Measurements from ENCODE around the gene AXIN2. TPM values are rescaled to one million over a fixed set of nuclear protein-coding genes. Genes with fewer than 3 reads are reported as not detected.

Gene AXIN2
- total RNA-seq, 1 experiment from 2014 or later = 10.7 TPM

GRCh38 chr17:65595071-65595656 lies 33.7 kb upstream of the AXIN2 start:
- Histone ChIP-seq H3K27ac (ENCODE audit: low read depth, low read length, poor library complexity, severe bottlenecking) (no peak overlapping the region), H3K27me3 (replicated peaks; ENCODE audit: insufficient read depth, low read depth, low read length, poor library complexity) (no peaks in the 10 kb centered on the region), H3K4me1 (ENCODE audit: insufficient read depth, low read length, poor library complexity, severe bottlenecking) (peaks cover 9% of the 10 kb centered on the region), H3K4me3 (ENCODE audit: low read depth, low read length, poor library complexity, severe bottlenecking) (no peak overlapping the region), H3K36me3 (ENCODE audit: insufficient read depth, low read length, poor library complexity, severe bottlenecking) (no peaks in the 10 kb centered on the region), H3K9me3 (ENCODE audit: low read depth, low read length, poor library complexity, severe bottlenecking) (no peaks in the 10 kb centered on the region)
- no peak for TF ChIP-seq EZH2 (IDR thresholded peaks at IDR 0.05; ENCODE audit: borderline replicate concordance, low read depth, low read length, poor library complexity, severe bottlenecking)
- TF ChIP-seq, protein P1, sequence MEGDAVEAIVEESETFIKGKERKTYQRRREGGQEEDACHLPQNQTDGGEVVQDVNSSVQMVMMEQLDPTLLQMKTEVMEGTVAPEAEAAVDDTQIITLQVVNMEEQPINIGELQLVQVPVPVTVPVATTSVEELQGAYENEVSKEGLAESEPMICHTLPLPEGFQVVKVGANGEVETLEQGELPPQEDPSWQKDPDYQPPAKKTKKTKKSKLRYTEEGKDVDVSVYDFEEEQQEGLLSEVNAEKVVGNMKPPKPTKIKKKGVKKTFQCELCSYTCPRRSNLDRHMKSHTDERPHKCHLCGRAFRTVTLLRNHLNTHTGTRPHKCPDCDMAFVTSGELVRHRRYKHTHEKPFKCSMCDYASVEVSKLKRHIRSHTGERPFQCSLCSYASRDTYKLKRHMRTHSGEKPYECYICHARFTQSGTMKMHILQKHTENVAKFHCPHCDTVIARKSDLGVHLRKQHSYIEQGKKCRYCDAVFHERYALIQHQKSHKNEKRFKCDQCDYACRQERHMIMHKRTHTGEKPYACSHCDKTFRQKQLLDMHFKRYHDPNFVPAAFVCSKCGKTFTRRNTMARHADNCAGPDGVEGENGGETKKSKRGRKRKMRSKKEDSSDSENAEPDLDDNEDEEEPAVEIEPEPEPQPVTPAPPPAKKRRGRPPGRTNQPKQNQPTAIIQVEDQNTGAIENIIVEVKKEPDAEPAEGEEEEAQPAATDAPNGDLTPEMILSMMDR (conservative IDR thresholded peaks at IDR 0.05; ENCODE audit: low read depth, low read length) = no peak
- BruUV-seq (replicated peaks) = no TSS peak
- intact Hi-C loops (cut with micrococcal nuclease; ENCODE audit: unreplicated experiment) = no loop called here
- ChIA-PET POLR2A (ENCODE audit: low non-redundant PET) (no interaction called here), CTCF (no interaction called here)
- DNase-seq (ENCODE audit: low spot score) = no peak

DNA sequence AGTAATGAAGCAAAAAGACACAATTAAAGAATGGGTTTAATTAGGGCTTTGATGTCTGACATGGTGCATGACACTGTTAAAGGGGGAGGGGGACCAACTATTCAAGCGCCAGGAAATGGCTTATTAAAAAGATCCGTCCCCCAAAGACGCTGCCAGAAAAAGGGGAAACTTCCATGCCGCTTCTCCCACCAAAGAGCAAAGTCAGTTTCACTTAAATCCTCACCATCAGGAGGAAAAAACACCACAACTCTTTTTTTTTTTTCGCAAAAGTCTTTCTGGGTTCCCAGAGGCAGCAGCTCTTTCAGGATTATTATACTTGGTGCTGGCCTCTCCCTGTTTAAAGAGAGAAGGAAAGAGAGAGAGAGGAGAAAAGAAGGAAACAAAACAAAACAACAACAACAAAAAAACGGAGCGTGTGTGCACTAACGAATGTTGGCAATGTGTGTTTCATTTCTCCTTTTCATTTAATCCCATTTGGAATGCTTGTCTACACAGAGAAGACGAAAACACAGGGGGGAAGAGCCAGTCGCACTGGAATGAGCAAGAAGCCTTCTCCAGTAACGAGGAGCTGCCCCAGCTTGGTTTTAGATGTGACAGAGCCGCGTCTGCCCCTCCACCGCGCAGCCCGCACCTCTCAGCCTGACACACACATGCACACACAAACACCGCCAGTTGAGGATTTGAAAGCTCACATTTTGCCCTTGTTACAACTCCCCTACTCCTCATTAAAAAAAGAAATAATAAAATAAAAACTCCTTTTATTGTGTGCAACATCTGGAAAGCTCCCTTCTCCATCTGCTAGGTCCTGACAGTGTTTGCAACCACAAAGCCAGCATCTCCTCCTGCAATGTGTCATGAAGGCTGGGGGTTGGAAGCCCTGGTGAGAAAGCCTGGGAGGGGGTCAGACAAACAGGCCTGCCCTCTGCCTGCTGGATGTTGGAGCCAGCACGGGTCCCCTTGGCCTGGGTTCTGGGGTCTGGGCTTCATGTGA lies 32.7 kb upstream of the AXIN2 start:
- no peaks in the 10 kb centered on the region for H3K9me3 ChIP-seq (ENCODE audit: low read depth, low read length, poor library complexity, severe bottlenecking)
- ChIA-PET CTCF (no interaction called here), POLR2A (ENCODE audit: low non-redundant PET) (interaction anchor here (0.6 kb wide), 1 partner anchor 531 kb away, joined by 3 read pairs; no protein-coding TSS in a partner anchor)
- BruUV-seq (replicated peaks) = no TSS peak
- H3K27me3 ChIP-seq (replicated peaks; ENCODE audit: insufficient read depth, low read depth, low read length, poor library complexity) = no peaks in the 10 kb centered on the region
- DNase-seq (ENCODE audit: low spot score) = peak; percentile 38
- peak overlapping the region; percentile 18 for H3K4me3 ChIP-seq (ENCODE audit: low read depth, low read length, poor library complexity, severe bottlenecking)
- peak overlapping the region; percentile 61 for H3K27ac ChIP-seq (ENCODE audit: low read depth, low read length, poor library complexity, severe bottlenecking)
- TF ChIP-seq, protein P1 (conservative IDR thresholded peaks at IDR 0.05; ENCODE audit: low read depth, low read length) = no peak
- no peak for TF ChIP-seq EZH2 (IDR thresholded peaks at IDR 0.05; ENCODE audit: borderline replicate concordance, low read depth, low read length, poor library complexity, severe bottlenecking)
- intact Hi-C loops (cut with micrococcal nuclease; ENCODE audit: unreplicated experiment) = no loop called here
- peaks cover 9% of the 10 kb centered on the region for H3K4me1 ChIP-seq (ENCODE audit: insufficient read depth, low read length, poor library complexity, severe bottlenecking)
- H3K36me3 ChIP-seq (ENCODE audit: insufficient read depth, low read length, poor library complexity, severe bottlenecking) = no peaks in the 10 kb centered on the region

DNA sequence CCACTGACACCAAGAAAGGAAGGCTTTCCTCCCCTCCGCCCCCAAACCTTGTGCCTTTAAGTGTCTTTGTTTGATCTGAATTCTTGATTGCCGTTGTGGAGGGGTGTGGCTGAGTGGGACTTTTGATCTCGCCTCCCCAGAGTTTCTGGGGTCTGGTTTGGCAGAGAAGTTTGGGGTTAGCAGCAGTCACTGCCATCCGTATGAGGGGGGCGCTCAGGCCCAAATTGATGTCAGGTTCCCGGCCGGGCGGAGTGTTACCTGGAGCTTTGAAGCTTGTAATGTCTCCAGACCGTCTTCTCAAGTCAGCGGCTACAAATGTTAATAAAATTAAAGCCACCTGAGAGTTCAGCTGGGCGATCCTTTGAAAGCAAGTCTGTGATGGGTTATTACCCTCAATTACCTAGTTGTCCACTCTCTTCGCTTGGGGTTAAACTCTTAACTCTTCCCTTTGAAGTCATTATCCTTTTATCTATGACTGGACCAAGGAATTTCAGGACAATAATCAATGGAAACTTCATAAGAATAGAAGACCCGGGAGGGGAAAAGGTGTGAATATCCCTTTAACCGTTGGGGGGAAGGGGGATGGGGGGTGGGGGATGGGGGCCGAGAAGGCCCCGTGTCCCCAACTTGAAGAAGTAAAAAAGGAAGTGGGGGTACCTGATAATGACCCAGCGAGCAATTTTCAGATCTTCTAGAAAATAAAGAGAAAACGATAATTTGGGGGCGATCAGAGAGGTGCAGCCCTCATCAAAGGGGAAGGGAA lies 31.8 kb upstream of the AXIN2 start:
- no peak for DNase-seq (ENCODE audit: low spot score)
- Histone ChIP-seq H3K4me1 (ENCODE audit: insufficient read depth, low read length, poor library complexity, severe bottlenecking) (peaks cover 9% of the 10 kb centered on the region), H3K27me3 (replicated peaks; ENCODE audit: insufficient read depth, low read depth, low read length, poor library complexity) (no peaks in the 10 kb centered on the region), H3K4me3 (ENCODE audit: low read depth, low read length, poor library complexity, severe bottlenecking) (no peak overlapping the region), H3K27ac (ENCODE audit: low read depth, low read length, poor library complexity, severe bottlenecking) (no peak overlapping the region), H3K9me3 (ENCODE audit: low read depth, low read length, poor library complexity, severe bottlenecking) (no peaks in the 10 kb centered on the region), H3K36me3 (ENCODE audit: insufficient read depth, low read length, poor library complexity, severe bottlenecking) (no peaks in the 10 kb centered on the region)
- POLR2A ChIA-PET (ENCODE audit: low non-redundant PET) = interaction anchor here (0.6 kb wide), 1 partner anchor 530 kb away, joined by 3 read pairs; no protein-coding TSS in a partner anchor
- TF ChIP-seq, protein P1 (conservative IDR thresholded peaks at IDR 0.05; ENCODE audit: low read depth, low read length) = no peak
- TF ChIP-seq EZH2 (IDR thresholded peaks at IDR 0.05; ENCODE audit: borderline replicate concordance, low read depth, low read length, poor library complexity, severe bottlenecking) = no peak
- CTCF ChIA-PET = no interaction called here
- BruUV-seq (replicated peaks) = no TSS peak
- intact Hi-C loops (cut with micrococcal nuclease; ENCODE audit: unreplicated experiment) = no loop called here
